HL-60 (cell line): Measurements from ENCODE around the gene SLC22A23.

ENCODE experiments used
- CTCF ChIP-seq: IDR thresholded peaks from one replicate; pipeline ENCODE4 v1.5.1; 2011; ENCODE audit warnings: low read length, control low read depth, inconsistent platforms; ENCODE audit not compliant: insufficient read depth
- GABPA ChIP-seq: IDR thresholded peaks from 2 replicates; pipeline ENCODE4 v1.6.1; 2012; ENCODE audit warnings: low read depth

GRCh38 chr6:3228771-3229565 lies 227.9 kb downstream of the SLC22A23 start:
- TF ChIP-seq CTCF (no peak), GABPA (no peak)
